NCI-H2227 (cell line): ENCODE measurements around the gene CHMP1A.
"Not testable (repeated sequence)": the region's sequence is repeated elsewhere in the genome, so short reads cannot be mapped to it uniquely, and the experiment has no call there.

ENCODE experiments used
- DNase-seq: peaks from one replicate; lab custom pipeline; 2025; ENCODE audit not compliant: unreplicated experiment; lab: John Stamatoyannopoulos, UW

Gene CHMP1A

GRCh38 chr16:89657442-89658220, at the start of gene CHMP1A, which contains the start of gene SPATA33:
TSS of gene CHMP1A (minus strand) at chr16:89657708. CDS start at chr16:89657588, 120 bp downstream.
TSS of gene SPATA33 (plus strand) at chr16:89657836. CDS start at chr16:89657912, 76 bp downstream.
- peak; percentile 91 for DNase-seq

- no peak for DNase-seq
Observed at GRCh38 chr16:89706518-89707260, 49.2 kb upstream of the CHMP1A start.

GRCh38 chr16:89705006-89705405, 47.5 kb upstream of the CHMP1A start:
- DNase-seq = no peak

- DNase-seq = no peak
Observed at GRCh38 chr16:89704281-89704680, 46.8 kb upstream of the CHMP1A start.

GRCh38 chr16:89701425-89702406, 44.2 kb upstream of the CHMP1A start, which contains the start of gene SPATA2L:
TSS of gene SPATA2L (minus strand) at chr16:89701705. CDS start at chr16:89701232, 473 bp downstream.
- peak; percentile 96 for DNase-seq

- DNase-seq = peak; percentile 72
Observed at GRCh38 chr16:89700649-89701424, 43.3 kb upstream of the CHMP1A start.

- DNase-seq = peak; percentile 98
Observed at GRCh38 chr16:89700100-89700648, 42.7 kb upstream of the CHMP1A start.

GRCh38 chr16:89699629-89700099, 42.2 kb upstream of the CHMP1A start:
- not testable (repeated sequence) for DNase-seq

GRCh38 chr16:89698717-89699116, 41.2 kb upstream of the CHMP1A start:
- DNase-seq = not testable (repeated sequence)

- DNase-seq = no peak
Observed at GRCh38 chr16:89697616-89698331, 40.3 kb upstream of the CHMP1A start.

GRCh38 chr16:89697161-89697615, 39.7 kb upstream of the CHMP1A start:
- no peak for DNase-seq

GRCh38 chr16:89696670-89697128, 39.2 kb upstream of the CHMP1A start:
- no peak for DNase-seq

GRCh38 chr16:89695875-89696669, 38.6 kb upstream of the CHMP1A start:
- no peak for DNase-seq

- no peak for DNase-seq
Observed at GRCh38 chr16:89695086-89695874, 37.8 kb upstream of the CHMP1A start.

GRCh38 chr16:89694784-89695085, 37.2 kb upstream of the CHMP1A start:
- DNase-seq = not testable (repeated sequence)

GRCh38 chr16:89693931-89694783, 36.6 kb upstream of the CHMP1A start:
- no peak for DNase-seq
